ENCODE results near the gene TRAPPC10.

DNA sequence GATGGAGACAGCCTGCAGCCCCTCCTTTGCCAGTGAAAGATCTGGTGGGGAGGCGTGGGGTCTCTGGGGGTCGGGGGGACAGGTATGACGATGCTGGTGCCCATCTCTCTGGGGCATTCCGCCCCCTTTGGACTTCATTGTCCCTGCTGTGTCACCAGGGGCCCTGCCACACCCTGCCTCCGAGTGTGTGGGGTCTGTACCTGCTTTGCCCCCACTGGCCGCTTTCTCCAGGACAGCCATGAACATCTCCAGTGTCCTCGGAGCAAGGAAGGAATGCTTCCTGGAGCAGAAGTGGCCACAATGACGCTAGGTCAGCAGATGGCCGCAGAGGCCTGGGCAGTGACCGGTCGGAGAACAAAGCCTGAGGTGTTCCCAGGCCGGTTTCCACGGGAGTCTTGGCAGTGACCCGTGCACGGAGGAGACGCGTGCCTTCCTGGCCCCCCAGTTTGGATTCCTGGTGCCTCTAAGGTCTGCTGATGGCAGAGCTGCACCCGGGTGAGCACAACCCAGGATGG lies 18.6 kb upstream of the TRAPPC10 start:
- TF ChIP-seq POLR2A (IDR thresholded peaks at IDR 0.05), result no peak
- TF ChIP-seq, protein P1, sequence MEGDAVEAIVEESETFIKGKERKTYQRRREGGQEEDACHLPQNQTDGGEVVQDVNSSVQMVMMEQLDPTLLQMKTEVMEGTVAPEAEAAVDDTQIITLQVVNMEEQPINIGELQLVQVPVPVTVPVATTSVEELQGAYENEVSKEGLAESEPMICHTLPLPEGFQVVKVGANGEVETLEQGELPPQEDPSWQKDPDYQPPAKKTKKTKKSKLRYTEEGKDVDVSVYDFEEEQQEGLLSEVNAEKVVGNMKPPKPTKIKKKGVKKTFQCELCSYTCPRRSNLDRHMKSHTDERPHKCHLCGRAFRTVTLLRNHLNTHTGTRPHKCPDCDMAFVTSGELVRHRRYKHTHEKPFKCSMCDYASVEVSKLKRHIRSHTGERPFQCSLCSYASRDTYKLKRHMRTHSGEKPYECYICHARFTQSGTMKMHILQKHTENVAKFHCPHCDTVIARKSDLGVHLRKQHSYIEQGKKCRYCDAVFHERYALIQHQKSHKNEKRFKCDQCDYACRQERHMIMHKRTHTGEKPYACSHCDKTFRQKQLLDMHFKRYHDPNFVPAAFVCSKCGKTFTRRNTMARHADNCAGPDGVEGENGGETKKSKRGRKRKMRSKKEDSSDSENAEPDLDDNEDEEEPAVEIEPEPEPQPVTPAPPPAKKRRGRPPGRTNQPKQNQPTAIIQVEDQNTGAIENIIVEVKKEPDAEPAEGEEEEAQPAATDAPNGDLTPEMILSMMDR (IDR thresholded peaks at IDR 0.05), result no peak
